ENCODE data around the gene COL26A1.

DNA sequence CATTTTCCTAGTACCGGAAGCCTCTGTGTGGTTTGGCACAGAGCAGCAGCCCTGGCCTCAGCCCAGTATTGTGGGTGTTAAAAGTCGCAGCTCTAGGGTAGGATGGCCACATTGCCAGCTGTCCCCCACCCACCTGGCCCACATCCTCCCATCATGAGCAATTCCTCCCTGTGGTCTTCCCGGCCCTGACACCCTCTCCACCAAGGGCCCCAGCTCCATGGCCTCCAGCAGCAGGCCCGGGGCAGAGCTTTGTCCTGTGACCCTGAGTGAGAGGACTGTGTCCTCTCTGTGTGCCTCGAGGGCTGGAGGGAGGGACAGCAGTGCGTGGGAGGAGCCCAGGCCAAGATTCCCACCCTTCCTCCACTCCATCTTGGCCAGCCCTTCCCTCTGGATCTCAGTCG, 172.7 kb downstream of the COL26A1 start:
- TF ChIP-seq, protein P1, sequence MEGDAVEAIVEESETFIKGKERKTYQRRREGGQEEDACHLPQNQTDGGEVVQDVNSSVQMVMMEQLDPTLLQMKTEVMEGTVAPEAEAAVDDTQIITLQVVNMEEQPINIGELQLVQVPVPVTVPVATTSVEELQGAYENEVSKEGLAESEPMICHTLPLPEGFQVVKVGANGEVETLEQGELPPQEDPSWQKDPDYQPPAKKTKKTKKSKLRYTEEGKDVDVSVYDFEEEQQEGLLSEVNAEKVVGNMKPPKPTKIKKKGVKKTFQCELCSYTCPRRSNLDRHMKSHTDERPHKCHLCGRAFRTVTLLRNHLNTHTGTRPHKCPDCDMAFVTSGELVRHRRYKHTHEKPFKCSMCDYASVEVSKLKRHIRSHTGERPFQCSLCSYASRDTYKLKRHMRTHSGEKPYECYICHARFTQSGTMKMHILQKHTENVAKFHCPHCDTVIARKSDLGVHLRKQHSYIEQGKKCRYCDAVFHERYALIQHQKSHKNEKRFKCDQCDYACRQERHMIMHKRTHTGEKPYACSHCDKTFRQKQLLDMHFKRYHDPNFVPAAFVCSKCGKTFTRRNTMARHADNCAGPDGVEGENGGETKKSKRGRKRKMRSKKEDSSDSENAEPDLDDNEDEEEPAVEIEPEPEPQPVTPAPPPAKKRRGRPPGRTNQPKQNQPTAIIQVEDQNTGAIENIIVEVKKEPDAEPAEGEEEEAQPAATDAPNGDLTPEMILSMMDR (optimal IDR thresholded peaks at IDR 0.05 in 1 of 3, IDR thresholded peaks at IDR 0.05 in 1 of 3, conservative IDR thresholded peaks at IDR 0.05 in 1 of 3; ENCODE audit: extremely low read depth in 1 of 3, insufficient read depth in 2 of 3, low read length in 3 of 3), result no peak
- no peak for TF ChIP-seq EZH2 (IDR thresholded peaks at IDR 0.05; ENCODE audit: low read length)

Data from keratinocyte (primary cell).